ENCODE results near the gene RPL10A. TPM values are rescaled to one million over a fixed set of nuclear protein-coding genes. Genes with fewer than 3 reads are reported as not detected.

Gene RPL10A
- total RNA-seq, 1 experiment from 2014 or later: 828 TPM

- Mint-ChIP-seq H3K27me3 (ENCODE audit: unreplicated experiment) (no peaks in the 10 kb centered on the region), H3K9me3 (ENCODE audit: low read depth, unreplicated experiment) (no peaks in the 10 kb centered on the region), H3K36me3 (ENCODE audit: insufficient read depth, unreplicated experiment) (peaks cover 38% of the 10 kb centered on the region), H3K4me1 (ENCODE audit: low read depth, unreplicated experiment) (peaks cover 89% of the 10 kb centered on the region), H3K27ac (ENCODE audit: unreplicated experiment) (peak overlapping the region; percentile 37), H3K4me3 (ENCODE audit: low read depth, unreplicated experiment) (peak overlapping the region; percentile 34)
- no peak for DNase-seq
- no TSS peak for BruUV-seq (replicated peaks)
- TF ChIP-seq, protein P1, sequence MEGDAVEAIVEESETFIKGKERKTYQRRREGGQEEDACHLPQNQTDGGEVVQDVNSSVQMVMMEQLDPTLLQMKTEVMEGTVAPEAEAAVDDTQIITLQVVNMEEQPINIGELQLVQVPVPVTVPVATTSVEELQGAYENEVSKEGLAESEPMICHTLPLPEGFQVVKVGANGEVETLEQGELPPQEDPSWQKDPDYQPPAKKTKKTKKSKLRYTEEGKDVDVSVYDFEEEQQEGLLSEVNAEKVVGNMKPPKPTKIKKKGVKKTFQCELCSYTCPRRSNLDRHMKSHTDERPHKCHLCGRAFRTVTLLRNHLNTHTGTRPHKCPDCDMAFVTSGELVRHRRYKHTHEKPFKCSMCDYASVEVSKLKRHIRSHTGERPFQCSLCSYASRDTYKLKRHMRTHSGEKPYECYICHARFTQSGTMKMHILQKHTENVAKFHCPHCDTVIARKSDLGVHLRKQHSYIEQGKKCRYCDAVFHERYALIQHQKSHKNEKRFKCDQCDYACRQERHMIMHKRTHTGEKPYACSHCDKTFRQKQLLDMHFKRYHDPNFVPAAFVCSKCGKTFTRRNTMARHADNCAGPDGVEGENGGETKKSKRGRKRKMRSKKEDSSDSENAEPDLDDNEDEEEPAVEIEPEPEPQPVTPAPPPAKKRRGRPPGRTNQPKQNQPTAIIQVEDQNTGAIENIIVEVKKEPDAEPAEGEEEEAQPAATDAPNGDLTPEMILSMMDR (IDR thresholded peaks at IDR 0.05; ENCODE audit: unreplicated experiment): no peak
- CTCF ChIA-PET: no interaction called here
- intact Hi-C loops (cut with micrococcal nuclease; ENCODE audit: unreplicated experiment): no loop called here
Observed at GRCh38 chr6:35488517-35488862, 20.3 kb downstream of the RPL10A start.

DNA sequence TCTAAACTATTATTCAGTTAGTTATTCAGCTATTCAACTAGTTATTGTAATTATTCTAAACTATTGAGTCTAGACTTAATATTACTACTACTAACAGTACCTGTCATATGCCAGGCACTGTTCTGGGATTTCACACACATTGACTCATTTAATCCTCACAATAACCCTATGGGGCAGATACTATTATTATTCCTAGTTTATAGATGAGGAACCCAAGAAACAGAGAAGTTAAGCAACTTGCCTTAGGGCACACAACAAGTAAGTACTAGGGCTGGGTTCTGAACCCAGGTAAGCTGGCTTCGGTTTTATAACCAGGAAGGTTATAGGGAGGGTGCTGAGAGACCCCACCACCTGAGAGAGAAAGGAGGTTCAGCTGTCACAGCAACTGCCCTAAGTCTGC, 20.9 kb downstream of the RPL10A start:
- Mint-ChIP-seq H3K27me3 (ENCODE audit: unreplicated experiment) (no peaks in the 10 kb centered on the region), H3K4me3 (ENCODE audit: low read depth, unreplicated experiment) (no peak overlapping the region), H3K9me3 (ENCODE audit: low read depth, unreplicated experiment) (no peaks in the 10 kb centered on the region), H3K4me1 (ENCODE audit: low read depth, unreplicated experiment) (peaks cover 89% of the 10 kb centered on the region), H3K36me3 (ENCODE audit: insufficient read depth, unreplicated experiment) (peaks cover 37% of the 10 kb centered on the region), H3K27ac (ENCODE audit: unreplicated experiment) (no peak overlapping the region)
- no TSS peak for BruUV-seq (replicated peaks)
- intact Hi-C loops (cut with micrococcal nuclease; ENCODE audit: unreplicated experiment): no loop called here
- TF ChIP-seq, protein P1 (IDR thresholded peaks at IDR 0.05; ENCODE audit: unreplicated experiment): no peak
- no peak for DNase-seq
- CTCF ChIA-PET: no interaction called here

DNA sequence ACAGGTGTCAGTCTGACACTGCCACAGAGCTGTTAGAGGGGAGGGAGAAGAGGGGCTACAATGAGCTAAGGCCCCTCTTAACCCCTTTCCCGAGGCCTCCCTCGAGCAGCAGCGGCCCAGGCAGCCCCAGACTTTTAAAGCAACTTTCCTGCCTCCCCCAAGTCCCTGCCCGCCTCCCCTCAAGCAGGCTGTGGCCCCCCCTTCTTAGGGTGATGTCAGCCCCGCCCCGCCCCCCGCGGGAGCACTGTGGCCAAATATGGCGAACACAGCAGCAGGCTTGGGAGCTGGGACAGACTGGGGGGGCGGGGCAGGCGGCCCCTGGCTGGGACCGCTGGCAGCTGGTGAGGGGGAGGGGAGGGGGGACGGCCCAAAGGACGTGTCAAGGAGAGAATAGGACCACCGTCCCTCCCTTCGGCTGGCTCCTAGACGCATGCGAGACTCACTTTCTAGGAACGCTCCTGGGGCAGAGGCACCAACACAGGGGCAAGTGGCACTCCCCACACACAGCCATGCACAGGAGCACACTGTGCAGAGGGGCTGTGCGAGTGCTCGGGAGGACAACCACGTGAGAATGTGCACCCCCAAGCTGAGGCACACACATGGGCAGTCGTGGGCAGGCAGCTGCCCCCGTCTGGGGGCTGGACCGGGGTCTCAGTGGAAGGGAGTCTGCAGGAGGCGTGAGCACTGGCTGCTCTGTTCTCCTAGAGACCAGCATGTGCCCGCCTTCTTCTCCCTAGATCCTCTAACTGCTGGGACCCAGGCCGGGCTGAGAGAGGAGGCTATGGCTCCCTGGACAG, 22.0 kb downstream of the RPL10A start:
- H3K4me1 Mint-ChIP-seq (ENCODE audit: low read depth, unreplicated experiment): peaks cover 81% of the 10 kb centered on the region
- no peak overlapping the region for H3K4me3 Mint-ChIP-seq (ENCODE audit: low read depth, unreplicated experiment)
- BruUV-seq (replicated peaks): no TSS peak
- H3K27me3 Mint-ChIP-seq (ENCODE audit: unreplicated experiment): no peaks in the 10 kb centered on the region
- no peak overlapping the region for H3K27ac Mint-ChIP-seq (ENCODE audit: unreplicated experiment)
- peaks cover 27% of the 10 kb centered on the region for H3K36me3 Mint-ChIP-seq (ENCODE audit: insufficient read depth, unreplicated experiment)
- CTCF ChIA-PET: interaction anchor here (0.7 to 0.8 kb wide), 3 partner anchors 18 to 189 kb away, joined by 3 read pairs; no protein-coding TSS in a partner anchor
- no peak for DNase-seq
- TF ChIP-seq, protein P1 (IDR thresholded peaks at IDR 0.05; ENCODE audit: unreplicated experiment): no peak
- H3K9me3 Mint-ChIP-seq (ENCODE audit: low read depth, unreplicated experiment): no peaks in the 10 kb centered on the region
- intact Hi-C loops (cut with micrococcal nuclease; ENCODE audit: unreplicated experiment): no loop called here

GRCh38 chr6:35490821-35491557, 22.8 kb downstream of the RPL10A start:
- CTCF ChIA-PET: interaction anchor here (0.8 kb wide), 1 partner anchor 19 kb away, joined by 3 read pairs; no protein-coding TSS in a partner anchor
- intact Hi-C loops (cut with micrococcal nuclease; ENCODE audit: unreplicated experiment): no loop called here
- Mint-ChIP-seq H3K27me3 (ENCODE audit: unreplicated experiment) (no peaks in the 10 kb centered on the region), H3K4me1 (ENCODE audit: low read depth, unreplicated experiment) (peaks cover 73% of the 10 kb centered on the region), H3K4me3 (ENCODE audit: low read depth, unreplicated experiment) (peak overlapping the region; percentile 18), H3K9me3 (ENCODE audit: low read depth, unreplicated experiment) (no peaks in the 10 kb centered on the region), H3K36me3 (ENCODE audit: insufficient read depth, unreplicated experiment) (peaks cover 27% of the 10 kb centered on the region), H3K27ac (ENCODE audit: unreplicated experiment) (no peak overlapping the region)
- BruUV-seq (replicated peaks): no TSS peak
- no peak for DNase-seq
- TF ChIP-seq, protein P1 (IDR thresholded peaks at IDR 0.05; ENCODE audit: unreplicated experiment): no peak

All from Calu3 (cell line).